Nucleus accumbens (tissue), 56 donors: Measurements from ENCODE around the gene PRORP.
"Not testable (repeated sequence)": the region's sequence is repeated elsewhere in the genome, so short reads cannot be mapped to it uniquely, and the experiment has no call there.

Experiments
- DNase-seq, 56 donors: peaks; one replicate each; lab custom pipeline; 2025; lab: John Stamatoyannopoulos, UW

Gene PRORP

GRCh38 chr14:35121887-35122695, at the start of gene PRORP, which contains the start of gene PPP2R3C:
TSS of gene PRORP (plus strand) at chr14:35122552. CDS start at chr14:35123246, 694 bp downstream.
TSS of gene PPP2R3C (minus strand) at chr14:35121990. CDS start at chr14:35121959, 31 bp downstream.
- peak; percentile 61 to 99 (median 91) for DNase-seq

DNA sequence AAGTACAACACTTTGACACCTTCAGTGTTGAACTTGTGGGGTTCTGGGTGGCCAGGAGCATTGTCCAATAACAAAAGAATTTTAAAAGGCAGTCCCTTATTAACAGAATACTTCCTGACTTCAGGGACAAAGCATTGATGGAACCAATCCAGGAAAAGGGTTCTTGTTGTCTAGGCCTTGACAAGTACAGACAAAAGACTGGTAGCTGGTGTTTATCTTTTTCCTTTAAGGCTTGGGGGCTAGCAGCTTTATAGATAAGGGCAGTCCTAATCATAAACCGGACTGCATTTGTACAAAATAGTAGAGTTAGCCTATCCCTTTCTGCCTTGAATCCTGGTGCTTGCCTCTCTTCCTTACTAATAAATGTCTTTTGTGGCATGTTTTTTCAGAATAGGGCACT, 48.9 kb upstream of the PRORP start:
- DNase-seq = no peak

DNA sequence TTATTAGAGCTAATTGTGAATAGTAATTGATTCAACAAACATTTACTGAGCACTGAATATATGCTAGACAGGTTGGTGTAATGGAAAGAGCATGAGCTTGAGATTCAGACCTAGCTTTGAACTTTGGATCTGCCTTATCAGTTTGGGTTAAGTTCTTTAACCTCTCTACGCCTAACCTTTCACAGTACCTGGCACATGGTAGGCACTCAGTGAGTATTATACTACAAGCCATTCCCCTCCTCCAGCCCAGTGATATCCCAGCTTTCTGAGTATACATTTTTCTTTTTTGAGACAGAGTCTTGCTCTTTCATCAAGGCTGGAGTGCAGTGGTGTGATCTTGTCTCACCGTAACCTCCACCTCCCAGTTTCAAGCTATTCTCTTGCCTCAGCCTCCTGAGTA, 44.3 kb upstream of the PRORP start:
- no peak for DNase-seq

DNA sequence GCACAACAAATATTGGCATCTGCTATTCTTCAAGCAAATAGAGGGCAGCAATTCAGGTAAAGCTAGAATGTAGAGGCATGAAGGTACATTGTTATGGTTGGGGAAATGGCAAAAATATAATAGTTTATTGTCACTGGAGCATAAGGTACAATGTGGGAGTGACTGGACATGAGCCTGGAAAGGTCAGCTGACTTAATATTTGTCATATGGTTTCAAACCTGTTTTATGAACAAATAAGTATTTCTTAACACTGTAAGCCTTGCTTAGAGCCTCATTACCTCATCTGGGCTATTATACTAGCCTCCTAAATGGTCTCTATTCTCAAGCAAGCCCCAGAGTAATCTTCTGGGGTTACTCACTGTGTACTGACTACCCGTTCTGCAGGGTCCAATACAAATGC, 42.6 kb upstream of the PRORP start:
- DNase-seq = no peak

GRCh38 chr14:35083530-35084150, 38.7 kb upstream of the PRORP start:
- DNase-seq = no peak

DNA sequence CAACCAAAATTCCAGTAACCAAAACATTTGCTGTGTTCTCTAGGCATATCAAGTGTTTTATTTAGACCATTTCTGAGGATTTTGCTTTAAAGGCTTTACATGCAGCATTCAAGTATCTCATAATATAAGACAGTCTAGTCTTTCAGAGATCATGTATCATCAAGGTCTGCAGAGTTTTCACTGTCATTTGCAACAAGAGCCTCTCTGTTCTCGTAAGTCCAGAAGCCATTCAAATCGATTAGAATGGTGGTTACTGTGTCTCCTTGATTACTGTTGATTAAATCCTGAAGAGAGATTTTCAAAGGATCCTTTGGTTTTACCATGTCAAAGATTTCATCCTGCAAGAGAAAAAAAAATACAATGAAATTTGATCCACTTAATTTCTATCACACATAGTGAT, 36.9 kb upstream of the PRORP start:
- DNase-seq = no peak

DNA sequence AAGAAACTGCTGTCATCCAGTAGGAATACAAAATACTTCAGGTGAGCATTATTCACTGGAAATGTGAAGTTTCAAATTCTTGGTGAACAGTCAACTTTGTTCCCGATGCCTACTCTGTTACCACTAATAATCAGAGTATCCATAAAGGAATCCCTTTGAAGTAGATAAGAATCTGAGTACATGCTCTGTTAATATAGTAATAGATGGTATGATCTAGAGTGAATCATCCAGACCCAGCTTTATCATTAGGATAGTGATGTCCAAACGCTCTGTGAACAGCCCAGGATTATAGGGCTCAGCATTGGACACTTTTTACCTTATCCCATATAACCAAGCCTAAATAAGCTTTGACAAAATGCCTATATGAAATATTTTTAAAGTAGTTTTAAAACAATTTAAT, 33.8 kb upstream of the PRORP start:
- no peak for DNase-seq

DNA sequence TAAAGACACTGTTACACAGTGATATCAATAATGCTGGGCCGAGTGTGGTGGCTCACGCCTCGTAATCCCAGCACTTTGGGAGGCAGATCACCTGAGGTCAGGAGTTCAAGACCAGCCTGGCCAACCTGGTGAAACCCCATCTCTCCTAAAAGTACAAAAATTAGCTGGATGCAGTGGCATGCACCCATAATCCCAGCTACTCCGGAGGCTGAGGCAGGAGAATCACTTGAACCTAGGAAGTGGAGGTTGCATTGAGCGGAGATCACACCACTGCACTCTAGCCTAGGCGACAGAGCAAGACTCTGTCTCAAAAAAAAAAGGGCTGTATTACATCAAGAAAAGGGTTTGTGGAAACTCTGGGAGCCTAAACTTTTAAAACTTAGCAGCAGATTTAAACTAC, 27.7 kb upstream of the PRORP start:
- DNase-seq = not testable (repeated sequence)

DNA sequence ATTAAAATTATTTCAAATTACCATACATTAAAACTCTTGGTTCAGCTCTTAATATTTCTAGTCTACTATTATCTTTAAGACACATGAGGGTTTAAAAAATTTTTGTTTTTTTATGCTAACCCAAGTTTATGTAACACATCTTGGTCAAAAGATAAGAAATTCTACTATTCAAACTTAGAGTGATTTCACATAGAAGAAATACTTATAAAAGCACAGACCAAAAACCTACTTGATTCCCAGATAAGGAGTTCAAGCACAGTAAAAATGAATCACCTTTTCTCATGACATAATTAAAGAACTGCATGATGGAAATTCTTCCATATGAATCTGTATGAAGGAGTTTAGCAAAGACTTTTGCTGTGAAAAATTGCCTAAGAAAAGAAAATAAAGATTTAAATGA, 14.5 kb upstream of the PRORP start:
- no peak for DNase-seq

GRCh38 chr14:35112641-35113040, 9.7 kb upstream of the PRORP start:
- DNase-seq = no peak

DNA sequence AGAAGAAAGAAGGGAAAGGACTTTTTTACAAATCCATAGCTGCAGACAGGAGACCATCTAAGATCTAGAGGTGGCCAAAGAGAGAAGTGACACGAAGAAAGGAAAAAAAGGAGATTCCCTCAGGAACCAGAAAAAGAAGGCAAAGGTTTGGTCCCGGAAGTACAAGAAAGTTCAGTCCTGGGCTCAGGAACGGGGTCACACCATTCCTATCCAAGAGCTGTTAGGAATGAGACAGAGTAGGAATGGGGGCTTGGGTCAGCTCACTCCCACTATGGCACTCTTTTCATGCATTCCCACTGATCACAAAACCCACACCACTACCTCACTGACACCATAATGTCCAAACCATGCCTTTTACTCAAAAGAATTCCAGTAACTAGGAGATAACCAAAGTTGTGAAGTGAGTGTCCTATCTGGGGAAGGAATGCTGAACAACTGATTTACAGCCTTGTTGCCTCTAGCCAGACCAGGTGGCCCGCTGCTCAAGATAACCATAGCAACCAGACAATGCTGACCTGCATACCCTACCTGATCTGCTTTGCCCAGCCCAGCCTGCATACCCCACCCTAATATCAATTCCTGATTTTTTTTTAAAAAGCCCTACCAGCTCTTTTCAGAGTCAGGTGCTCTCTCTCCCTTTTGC, 8.9 kb upstream of the PRORP start:
- DNase-seq = no peak

DNA sequence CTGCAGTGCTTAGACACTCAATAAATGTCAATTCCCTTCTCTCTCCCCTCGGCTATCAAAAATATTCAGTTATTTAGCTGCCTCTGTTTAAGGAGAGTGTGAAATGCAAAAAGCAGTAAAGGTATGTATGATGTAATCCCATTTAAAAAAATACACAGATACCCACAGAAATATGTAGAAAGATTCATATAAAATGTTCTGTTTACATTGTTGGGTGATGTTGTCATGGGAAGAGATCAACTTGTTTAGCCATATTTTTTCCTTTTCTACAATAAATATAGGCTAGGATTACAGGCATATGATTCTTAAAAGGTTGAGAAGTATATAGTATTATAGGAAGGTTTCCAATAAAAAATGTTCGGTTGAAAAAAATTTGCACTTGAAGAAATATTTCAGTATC, 8.3 kb upstream of the PRORP start:
- DNase-seq = no peak

- no peak for DNase-seq
Observed at GRCh38 chr14:35116242-35116641, 6.1 kb upstream of the PRORP start.

- no peak for DNase-seq
Observed at GRCh38 chr14:35117112-35117511, 5.2 kb upstream of the PRORP start.

GRCh38 chr14:35121026-35121886, 1.1 kb upstream of the PRORP start:
- DNase-seq = no peak

- peak in 5 of 56 donors; percentile 27 to 73 (median 50) for DNase-seq
Observed at GRCh38 chr14:35122696-35123387, 490 bp downstream of the PRORP start.

DNA sequence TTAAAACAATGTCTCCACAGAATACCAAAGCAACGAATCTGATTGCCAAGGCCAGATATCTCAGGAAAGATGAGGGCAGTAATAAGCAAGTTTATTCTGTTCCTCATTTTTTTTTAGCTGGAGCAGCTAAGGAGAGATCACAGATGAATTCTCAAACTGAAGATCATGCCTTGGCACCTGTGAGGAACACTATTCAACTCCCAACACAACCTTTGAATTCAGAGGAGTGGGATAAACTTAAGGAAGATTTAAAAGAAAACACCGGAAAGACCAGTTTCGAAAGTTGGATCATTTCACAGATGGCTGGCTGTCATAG, 994 bp downstream of the PRORP start:
- no peak for DNase-seq

DNA sequence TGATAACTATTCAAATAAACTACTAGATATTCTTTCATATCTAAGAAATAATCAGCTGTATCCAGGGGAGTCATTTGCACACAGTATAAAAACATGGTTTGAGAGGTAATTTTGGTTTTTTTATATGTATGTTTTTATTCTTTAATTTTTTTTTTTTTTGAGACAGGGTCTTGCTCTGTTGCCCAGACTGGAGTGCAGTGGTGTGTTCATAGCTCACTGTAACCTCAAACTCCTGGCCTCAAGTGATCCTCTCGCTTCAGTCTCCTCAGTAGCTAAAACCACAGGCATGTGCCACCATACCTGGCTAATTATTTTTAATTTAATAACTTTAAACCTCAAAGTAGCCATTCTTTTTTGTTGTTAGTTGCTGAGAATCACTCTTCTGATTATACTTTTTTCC, 1.8 kb downstream of the PRORP start:
- DNase-seq = no peak

DNA sequence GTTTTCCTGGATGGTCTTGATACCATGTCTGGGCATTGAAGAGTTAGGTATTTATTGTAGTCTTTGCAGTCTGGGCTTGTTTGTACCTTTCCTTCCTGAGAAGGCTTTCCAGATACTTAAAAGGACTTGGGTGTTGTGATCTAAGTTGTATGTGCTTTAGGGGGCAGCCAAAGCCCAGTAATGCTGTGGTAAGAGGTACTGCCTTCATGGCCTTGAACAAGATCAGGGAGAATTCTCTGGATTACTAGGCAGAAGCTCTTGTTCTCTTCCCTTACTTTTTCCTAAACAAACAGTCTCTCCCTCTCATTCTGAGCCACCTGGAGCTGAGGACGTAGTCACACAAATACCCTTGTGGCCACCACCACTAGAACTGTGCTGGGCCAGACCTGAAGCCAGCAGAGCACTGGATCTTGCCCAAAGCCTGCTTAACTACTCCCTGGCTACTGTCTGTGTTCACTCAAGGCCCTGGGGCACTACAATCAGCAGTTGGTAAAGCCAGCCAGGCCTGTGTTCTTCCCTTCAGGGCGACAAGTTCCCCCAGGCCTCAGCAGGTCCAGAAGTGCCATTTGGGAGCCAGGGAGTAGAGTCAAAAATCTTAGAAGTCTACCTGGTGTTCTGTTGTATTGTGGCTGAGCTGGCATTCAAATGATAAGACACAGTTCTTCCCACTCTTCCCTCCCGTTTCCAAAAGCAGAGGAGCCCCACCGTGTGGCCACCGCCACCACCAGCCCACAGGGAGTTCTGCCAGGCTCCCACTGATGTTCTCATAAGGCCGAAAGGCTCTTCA, 11.4 kb downstream of the PRORP start:
- DNase-seq = no peak
